NCI-H748 (cell line): ENCODE measurements around the gene CLK3.
A peak's percentile ranks its signal among the peaks of the same experiment; 100 is the strongest.
"Not testable (repeated sequence)": the region's sequence is repeated elsewhere in the genome, so short reads cannot be mapped to it uniquely, and the experiment has no call there.

Experiments used
- DNase-seq: peaks from one replicate; lab custom pipeline; 2025; ENCODE audit not compliant: unreplicated experiment; lab: John Stamatoyannopoulos, UW

The CLK3 gene

DNA sequence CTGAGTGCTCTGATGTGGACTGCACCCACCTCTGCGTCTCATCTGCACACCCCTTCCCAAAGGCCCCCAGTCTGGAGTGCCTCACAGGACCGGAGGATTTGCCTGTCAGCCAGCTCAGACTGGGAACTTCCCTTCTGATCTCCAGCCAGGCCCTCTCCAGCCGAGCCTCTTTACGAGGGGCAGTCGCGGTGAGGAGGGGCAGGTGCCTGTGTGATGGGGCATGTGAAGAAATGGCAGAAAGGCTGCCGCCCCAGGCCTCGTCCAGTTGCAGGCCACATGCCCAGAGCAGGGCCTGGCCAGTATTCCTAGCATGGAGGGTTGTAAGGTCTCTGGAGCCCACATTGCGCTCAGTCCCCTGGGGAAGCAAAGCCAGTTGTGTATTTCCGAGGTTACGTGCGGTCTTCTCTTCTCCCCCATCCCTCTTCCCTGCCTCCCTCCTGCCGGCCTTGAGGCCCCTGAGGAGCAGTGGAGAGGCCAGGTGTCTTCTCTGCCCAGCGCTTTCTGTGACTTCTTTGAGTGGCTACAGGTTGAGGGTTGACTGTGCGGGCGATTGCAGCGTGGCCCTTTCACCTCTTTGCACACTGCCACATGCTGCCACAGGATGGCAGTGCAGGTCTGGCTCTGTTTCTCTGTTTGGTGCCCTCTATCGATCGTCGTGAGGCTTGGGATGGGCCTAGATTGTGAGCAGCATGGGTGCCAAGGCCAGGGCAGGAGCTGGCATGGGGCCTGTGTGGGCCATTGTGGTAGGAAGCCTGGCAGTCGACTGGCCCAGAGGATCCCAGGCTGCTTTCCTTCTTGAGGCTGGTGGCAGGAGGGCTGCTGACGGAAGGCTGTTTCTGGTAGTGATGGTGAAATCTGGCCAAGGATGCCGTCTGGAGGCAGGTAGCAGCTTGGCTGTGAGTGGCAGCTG lies 5.3 kb downstream of the CLK3 start:
- peak; percentile 28 for DNase-seq

DNA sequence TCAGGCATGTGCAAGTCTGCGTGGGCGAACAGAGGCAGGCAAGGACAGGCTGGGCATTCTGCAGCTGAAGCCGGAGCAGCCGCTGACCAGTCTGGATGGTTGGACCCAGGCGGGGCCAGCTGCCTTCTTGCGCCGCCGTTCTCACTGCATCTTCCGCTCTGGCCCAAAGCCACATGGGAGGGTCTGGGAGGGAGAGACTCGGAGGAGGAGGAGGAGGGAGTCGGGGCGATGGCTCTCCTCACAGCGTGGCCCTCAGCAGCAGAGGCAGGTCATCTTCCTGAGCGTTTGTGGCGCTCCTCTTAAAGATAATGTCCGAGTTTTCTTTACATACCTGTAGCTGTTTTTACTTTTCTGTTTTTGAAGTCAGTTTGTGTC lies 5.9 kb downstream of the CLK3 start:
- no peak for DNase-seq

DNA sequence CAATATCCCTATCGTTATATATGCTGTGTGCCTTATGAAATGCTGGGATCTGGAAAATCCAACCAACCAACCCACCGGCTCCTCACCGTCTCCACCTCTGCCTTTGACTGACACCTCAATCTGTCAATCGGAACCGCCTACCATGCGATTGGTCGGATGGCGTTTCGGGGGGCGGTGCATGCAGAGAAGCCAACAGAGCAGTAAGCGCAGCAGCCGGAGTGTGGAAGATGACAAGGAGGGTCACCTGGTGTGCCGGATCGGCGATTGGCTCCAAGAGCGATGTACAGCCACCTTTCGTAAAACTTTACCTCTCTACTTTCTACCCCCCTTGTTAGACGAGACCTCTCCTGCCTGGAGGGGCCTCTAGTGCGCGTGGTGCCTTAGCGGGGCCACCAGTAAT lies 6.3 kb downstream of the CLK3 start:
- no peak for DNase-seq

DNA sequence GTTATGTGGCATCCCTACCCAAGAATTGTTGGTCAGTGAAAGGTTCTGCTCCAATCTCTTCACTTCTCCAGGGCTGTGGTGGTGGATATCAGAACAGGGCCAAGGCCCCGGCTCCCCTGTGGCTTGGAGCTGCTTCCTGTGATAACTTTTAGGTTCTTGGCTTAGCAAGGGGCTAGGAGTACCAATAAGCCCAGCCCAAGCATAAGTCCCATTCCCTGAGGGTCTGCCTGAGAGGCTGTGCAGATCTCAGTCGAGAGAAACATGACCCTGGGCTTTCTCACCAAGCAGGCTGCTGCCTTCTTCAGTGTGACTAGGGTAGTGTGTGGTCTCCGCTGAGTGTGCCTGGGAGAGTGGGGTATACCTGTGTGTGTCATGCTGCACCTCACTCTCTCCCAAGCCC lies 7.1 kb downstream of the CLK3 start:
- DNase-seq: no peak

DNA sequence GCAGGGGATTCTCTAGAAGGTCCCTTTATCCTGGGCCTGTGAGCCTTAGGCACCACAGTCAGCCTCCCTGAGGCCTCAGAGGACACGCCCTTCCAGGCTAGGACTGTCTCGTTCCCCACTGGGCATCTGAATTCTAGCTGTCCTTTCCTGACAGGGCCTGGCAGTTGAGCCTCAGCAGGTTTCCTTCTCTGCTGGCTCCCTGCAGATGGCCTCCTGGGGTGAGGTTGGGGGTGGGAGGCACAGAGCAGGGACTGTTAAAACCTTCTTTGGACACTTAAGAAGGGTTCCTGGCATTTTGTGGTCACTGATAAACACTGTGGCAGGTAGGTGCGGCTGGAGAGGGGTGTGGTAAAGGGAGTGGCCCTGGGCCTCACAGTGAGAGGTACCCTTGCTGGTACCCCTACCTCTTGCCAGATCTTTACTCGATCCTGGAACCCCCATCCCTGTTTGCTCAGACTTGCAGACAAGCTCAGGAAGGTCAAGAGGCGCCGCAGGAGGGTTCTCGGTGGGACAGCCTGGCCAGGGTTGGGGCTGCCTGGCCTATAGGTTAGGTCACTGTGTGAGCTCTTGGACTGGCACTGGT lies 8.5 kb downstream of the CLK3 start:
- no peak for DNase-seq

DNA sequence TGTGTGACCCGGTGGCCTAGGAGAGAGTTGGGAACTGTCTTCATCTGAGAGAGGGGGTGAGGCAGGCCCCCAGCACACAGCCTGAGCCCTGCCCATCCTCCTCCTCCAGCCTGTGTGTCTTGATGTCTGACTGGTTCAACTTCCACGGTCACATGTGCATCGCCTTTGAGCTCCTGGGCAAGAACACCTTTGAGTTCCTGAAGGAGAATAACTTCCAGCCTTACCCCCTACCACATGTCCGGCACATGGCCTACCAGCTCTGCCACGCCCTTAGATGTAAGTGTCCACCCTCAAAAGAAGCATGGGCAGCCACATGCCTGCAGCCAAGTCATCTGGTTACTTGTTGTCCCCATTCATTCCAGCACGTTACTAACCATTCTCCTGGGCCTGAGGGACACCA lies 10.1 kb downstream of the CLK3 start:
- DNase-seq: no peak

DNA sequence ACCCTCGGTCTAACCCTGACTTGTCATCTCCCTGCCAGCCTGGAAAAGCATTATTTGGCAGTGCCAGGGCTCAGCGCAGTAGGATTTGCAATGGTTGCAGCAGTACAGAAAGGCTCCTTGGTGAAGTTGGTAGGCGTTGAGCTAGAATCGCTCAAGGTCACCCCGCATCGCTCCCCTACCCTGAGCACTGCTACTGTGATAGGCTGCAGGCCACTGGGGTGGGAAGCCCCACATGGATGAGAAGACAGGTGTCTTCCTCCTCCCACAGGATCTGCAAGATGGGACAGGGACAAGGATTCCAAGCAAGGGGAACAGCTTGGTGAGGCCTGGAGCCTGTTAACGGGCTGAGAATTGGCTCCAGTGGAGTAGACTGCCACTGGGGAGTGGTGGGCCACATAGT lies 10.7 kb downstream of the CLK3 start:
- no peak for DNase-seq

DNA sequence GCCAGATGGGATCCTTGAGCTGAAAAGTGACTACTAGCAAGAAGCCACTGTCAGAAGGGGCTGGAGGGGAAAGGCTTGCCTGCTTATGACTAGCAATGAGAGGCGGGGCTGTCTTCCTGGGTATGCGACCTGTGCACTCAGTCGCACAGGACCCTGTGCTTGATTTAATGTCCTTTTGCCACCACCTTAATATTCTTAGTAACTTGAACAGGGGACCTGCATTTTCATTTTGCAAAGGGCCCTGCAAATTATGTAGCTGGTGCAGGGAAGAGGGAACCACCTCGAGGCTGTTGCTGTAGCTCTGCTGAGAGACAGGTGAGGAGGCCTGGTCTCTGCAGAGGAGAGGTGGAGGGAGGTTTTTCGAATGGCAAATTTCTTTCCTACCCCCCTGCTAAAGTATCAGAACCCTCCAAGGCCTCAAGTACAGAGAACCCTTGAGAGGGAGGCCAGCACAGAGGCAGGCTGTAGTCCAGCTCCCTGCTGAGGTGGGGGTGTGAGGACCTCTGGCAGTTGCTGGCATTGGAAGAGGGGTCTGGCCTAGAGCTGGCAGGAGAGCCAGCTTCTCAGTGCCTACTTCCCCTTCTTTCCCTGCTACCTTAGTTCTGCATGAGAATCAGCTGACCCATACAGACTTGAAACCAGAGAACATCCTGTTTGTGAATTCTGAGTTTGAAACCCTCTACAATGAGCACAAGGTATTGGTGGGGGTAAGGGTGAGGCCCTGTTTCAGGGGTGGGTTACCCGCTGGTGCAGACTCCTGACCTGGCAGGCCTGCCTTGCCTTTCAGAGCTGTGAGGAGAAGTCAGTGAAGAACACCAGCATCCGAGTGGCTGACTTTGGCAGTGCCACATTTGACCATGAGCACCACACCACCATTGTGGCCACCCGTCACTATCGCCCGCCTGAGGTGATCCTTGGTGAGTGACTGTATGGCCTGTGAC lies 11.4 kb downstream of the CLK3 start:
- no peak for DNase-seq

DNA sequence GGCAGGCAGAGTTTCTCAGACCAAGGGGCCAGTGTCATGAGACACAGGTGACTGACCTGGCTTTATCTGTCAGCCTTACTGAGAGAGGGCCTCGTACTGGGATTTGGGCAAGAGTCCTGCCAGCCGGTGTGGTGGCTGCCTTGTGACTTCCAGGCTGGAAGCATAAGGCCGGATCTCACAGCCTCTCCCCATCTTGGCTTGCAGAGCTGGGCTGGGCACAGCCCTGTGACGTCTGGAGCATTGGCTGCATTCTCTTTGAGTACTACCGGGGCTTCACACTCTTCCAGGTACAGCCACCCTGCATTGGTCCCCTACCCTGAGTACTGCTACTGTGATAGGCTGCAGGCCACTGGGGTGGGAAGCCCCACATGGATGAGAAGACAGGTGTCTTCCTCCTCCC lies 12.1 kb downstream of the CLK3 start:
- DNase-seq: no peak

DNA sequence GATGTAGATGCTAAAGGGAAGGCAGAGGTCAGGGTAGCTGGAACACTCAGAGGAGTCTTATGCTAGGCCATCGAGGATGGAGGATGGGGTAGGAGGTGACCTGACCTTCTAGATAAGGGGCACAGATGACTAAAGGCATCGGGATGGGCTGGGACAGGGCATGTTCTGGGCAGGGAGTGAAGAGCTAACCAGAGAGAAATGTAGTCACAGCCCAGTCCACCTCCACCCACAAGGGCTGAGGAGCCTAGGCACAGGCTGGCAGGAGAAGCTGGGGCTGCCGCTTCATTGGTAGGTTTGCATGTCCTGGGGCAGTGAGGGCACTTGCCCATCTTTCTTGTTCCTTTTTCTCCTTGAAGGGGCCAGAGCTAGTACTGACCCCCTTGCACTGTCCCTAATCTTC lies 12.6 kb downstream of the CLK3 start:
- no peak for DNase-seq

DNA sequence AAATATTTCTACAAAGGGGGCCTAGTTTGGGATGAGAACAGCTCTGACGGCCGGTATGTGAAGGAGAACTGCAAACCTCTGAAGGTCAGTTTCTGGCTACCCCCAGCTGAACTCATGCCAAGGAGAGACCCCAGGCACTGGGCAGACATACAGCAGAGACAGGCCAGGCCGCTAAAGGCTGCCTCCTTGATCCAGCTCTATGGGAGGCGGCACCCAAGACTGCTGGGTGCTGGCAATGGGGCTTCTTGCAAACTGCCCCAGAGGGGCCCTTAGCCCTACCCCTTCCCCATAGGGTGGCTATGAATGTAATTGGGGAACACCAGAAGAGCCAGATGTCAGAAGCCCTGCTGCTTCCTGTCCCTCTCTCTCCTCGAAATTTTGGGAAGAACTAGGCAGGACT lies 13.3 kb downstream of the CLK3 start:
- DNase-seq: no peak

DNA sequence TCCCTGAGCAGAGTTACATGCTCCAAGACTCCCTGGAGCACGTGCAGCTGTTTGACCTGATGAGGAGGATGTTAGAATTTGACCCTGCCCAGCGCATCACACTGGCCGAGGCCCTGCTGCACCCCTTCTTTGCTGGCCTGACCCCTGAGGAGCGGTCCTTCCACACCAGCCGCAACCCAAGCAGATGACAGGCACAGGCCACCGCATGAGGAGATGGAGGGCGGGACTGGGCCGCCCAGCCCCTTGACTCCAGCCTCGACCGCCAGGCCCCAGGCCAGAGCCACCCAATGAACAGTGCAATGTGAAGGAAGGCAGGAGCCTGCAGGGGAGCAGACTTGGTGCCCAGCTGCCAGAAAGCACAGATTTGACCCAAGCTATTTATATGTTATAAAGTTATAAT lies 14.1 kb downstream of the CLK3 start:
- DNase-seq: not testable (repeated sequence)

DNA sequence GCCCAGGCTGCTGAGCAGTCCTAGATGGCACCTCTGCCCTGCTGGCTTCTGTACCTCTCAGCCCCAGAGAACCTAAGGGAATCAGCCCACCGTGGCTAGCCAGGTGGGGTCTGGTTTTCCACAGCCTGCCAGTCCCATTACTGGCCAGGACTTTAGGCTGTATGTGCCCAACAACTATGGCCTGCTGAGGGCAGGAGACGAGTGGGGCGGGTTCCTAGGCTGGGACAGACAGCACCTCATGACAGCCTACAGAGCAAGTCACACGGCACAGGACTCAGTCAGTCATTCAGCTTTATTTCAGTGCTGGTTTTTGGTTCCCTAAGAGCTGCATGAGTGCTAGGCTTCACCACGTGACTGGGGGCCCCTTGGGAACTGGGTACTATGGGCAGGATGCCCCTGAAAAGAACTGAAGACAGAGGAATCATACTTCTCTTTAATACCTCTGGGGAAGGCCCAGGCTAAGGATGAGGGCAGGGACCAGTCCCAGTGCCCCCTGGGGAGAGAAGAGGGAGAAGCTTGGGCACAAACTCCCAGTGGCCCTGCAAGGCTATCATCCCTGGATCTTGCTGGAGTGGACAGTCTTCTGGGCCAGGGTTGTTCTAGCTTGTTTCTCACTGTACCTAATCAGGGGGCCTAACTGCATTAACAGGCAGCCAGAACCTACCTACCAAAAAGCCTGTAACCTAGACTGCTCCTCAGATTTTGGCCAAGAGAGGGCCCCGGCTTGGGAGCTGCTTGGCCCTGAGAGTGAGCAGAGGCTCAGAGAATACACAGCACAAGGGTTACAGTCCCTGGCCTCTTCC lies 14.8 kb downstream of the CLK3 start:
- DNase-seq: no peak

DNA sequence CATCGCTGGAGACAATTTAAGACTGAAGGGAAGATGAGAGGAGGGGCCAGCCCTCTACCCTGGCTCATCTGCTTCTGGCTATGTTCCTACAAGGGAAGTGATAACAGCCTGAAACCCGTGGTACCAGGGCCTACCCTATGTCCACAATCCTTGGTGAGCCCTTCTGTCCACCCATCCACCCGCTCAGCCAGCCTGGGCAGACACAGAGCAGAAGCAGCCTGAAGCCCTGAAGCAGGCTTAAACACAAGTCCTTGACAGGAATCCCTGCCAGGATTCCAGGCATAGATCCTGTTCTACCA lies 15.4 kb downstream of the CLK3 start:
- no peak for DNase-seq

DNA sequence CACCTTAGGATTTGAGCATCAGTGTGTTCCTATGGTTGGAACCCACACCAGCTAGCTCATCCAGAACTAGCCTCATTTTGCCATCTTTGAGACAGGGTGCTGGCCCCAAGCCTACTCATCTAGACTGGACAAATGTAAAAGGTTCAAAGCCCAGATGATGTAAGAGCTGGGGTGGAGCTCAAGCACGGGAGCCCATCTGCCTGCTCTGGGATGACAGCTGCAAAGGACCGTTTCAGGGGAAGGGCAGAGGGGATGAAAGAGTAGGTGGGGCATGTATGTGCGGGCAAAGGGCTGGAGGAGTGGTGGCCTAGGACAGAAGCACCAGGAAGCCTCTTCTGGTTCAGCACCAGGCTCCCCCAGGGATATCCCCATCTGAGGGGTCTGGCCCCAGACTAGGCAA lies 15.8 kb downstream of the CLK3 start:
- no peak for DNase-seq

DNA sequence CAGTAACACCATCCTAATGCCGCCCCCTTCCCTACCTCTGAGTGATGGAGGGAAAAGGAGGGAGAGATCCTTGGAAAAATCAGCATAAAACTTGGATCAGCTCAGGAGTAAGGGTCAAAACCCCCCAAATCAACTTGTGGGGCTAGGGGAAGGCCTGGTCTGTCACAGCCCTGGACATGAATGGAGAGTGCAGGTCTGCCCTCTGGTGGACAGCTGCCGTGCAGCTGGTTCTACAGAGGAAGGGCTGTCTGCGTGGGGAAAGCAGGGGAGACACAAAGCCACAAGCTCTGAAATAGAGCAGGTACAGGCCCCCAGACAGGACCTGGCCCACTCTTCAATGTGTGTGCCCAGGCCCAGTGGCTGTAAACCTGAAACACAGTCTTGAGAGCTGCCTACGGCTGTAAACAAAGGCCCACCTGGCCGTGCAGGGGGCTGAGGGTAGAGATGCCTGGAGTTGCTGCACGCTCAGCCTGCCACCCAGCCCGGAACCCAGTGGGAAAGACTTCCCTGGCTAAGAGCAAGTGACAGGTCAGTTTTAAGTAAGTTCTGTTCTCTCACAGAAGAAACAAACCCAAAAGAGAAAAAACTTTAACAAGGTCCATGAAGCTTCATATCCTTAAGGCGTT lies 16.4 kb downstream of the CLK3 start:
- DNase-seq: peak; percentile 20

DNA sequence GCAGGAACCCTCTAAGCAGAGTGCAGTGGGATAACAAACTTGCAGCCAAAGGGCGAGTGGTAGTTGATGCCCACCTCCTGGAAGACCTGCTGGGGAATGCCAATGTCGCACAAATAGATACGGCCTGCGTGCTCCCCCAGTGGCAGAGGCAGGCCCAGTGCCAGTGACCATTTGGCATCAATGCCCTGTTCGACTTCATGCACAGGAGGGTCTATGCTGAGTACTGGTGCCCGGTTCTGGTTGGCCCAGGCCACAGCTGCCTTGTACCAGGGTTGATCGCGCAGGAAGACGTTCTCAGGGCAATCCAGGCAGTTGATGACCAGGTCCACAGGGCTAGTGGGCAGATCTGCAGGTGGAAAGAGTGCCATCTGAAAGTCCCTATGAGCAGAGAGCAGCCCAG lies 17.0 kb downstream of the CLK3 start:
- DNase-seq: no peak

DNA sequence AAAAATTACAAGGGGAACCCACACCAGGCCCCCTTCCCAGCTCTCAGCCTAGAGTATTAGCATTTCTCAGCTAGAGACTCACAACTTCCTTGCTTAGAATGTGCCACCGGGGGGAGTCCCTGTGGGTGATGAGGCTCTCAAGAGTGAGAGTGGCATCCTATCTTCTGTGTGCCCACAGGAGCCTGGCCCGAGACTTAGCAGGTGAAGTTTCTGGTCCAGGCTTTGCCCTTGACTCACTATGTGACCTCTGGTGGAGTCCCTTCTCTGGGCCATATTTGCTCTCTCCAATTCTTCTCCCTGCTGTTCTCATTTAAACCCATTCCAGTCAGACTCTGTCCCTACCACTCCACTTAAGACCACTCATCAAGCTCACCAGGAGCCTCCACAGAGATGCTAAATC lies 18.1 kb downstream of the CLK3 start:
- no peak for DNase-seq

DNA sequence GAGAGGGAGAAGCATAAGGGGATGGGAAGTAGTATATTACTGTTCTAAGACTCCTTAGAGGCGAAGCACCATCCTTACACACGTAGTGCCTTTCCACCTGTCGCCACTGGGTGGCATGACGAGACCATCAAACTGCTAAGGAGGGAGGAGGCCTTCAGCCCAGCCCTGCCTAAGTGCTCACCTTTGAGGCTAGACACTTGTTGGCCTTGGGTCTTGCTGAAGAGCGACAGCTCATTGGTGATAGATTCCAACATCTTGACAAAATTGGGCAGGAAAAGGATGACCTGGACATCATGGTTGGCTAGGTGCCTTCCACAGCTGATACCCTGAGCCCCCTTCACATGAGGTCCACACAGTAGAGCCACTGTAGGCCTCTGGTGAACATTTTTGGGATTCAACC lies 19.6 kb downstream of the CLK3 start:
- peak; percentile 44 for DNase-seq

DNA sequence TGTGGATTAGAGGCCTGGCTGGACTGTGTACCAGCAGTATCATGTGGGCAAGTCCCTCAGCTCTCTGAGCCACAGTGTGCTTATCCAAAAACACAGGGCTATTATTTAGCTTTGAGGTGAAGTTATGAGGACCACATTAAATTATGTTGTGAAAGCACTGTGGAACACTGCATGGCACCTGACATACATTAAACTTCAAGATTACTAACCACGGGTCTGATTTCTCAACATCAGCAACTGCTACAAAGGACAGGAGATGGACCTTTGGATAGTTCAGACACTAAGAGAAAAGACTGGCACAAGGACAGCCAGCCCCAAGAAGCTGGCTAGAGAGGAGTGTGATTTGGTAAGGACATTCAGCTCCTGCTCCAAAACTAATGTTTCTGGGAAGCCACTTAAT lies 21.3 kb downstream of the CLK3 start:
- no peak for DNase-seq

DNA sequence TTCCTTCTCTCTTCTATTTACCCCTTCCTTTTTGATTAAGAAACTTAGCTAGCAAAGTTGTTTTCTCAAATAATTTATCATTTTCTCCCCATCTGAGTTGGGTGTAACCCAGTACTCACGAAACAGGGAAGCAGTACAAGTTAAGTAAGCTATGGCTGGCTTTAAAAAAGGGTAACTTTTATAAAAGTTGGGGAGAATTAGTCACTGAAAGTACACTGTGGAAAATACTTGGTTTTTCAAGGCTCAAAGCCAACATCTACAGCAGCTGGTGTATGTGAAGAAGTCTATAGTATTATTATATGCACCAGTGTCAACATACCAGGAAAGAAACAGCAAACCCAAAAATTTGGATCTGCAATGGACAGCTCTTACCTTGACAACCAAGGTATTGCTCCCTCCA lies 25.5 kb downstream of the CLK3 start:
- DNase-seq: no peak
